H1 (cell line): ENCODE measurements around the gene STAM2. TPM values are rescaled to one million over a fixed set of nuclear protein-coding genes. Genes with fewer than 3 reads are reported as not detected.

Experiments used
- CTCF ChIA-PET: fragments of 300-600 bp; sonication (Branson Sonifier 250); formaldehyde crosslinking; loops from one replicate; lab custom pipeline; 2021; ENCODE audit not compliant: partially characterized antibody; lab: Charles Lee
- POLR2A ChIA-PET: fragments of 300-600 bp; sonication (Branson Sonifier 250); formaldehyde crosslinking; loops from one replicate; lab custom pipeline; 2021; ENCODE audit warnings: inconsistent platforms; ENCODE audit not compliant: partially characterized antibody; lab: Charles Lee
- DNase-seq, 2 experiments: peaks; one replicate each; pipeline versions ENCODE4 v3.0.0 to v3.0.0-alpha.2; 2010 to 2022; ENCODE audit warnings: low spot score in 2 of 2, low read depth in 1 of 2, mixed read lengths in 1 of 2
- FAIRE-seq: peaks from 2 replicates; lab custom pipeline; 2011; peaks lifted over from hg19 to GRCh38; lab: Jason Lieb, UNC
- H2AFZ ChIP-seq: 2 replicates; pipeline ENCODE4 v1.8.1; 2012; ENCODE audit warnings: low read length, inconsistent platforms
- H2AK5ac ChIP-seq: 2 replicates; pipeline ENCODE4 v1.6.1; 2013; ENCODE audit warnings: low read depth, low read length
- H2BK120ac ChIP-seq: replicated peaks from 2 replicates; pipeline ENCODE3; 2013; ENCODE audit warnings: low read depth, low read length, inconsistent platforms
- H2BK12ac ChIP-seq: 2 replicates; pipeline ENCODE4 v1.6.1; 2013; ENCODE audit warnings: low read depth, low read length
- H2BK15ac ChIP-seq: 2 replicates; pipeline ENCODE4 v1.6.1; 2013; ENCODE audit warnings: low read length
- H2BK20ac ChIP-seq: 2 replicates; pipeline ENCODE4 v1.6.1; 2013; ENCODE audit warnings: low read length
- H2BK5ac ChIP-seq: 2 replicates; pipeline ENCODE4 v1.6.1; 2013; ENCODE audit warnings: low read depth, low read length
- H3K14ac ChIP-seq: 2 replicates; pipeline ENCODE4 v1.6.1; 2013; ENCODE audit warnings: inconsistent platforms; ENCODE audit not compliant: insufficient read length
- H3K18ac ChIP-seq: 2 replicates; pipeline ENCODE4 v1.6.1; 2013; ENCODE audit warnings: low read length; ENCODE audit errors: extremely low read depth
- H3K23ac ChIP-seq: 2 replicates; pipeline ENCODE4 v1.6.1; 2013; ENCODE audit warnings: inconsistent platforms; ENCODE audit not compliant: insufficient read length
- H3K23me2 ChIP-seq: 2 replicates; pipeline ENCODE4 v1.6.1; 2013; ENCODE audit warnings: low read depth, low read length
- H3K27ac ChIP-seq: 2 replicates; pipeline ENCODE4 v1.6.1; 2011; ENCODE audit warnings: low read depth, low read length, inconsistent platforms
- H3K27me3 ChIP-seq, 4 experiments: replicated peaks in 1 of 4; 1 replicate in 1 of 4; 2 replicates in 3 of 4; pipeline versions ENCODE4 v1.6.1 to v1.8.1; 2011 to 2013; ENCODE audit warnings: low read length in 3 of 4, mild to moderate bottlenecking in 3 of 4, inconsistent platforms in 2 of 4, mixed read lengths in 2 of 4, moderate library complexity in 1 of 4; ENCODE audit not compliant: control insufficient read depth in 3 of 4, insufficient read depth in 3 of 4; ENCODE audit errors: extremely low read depth in 1 of 4
- H3K36me3 ChIP-seq, 4 experiments: 2 replicates each; pipeline versions ENCODE4 v1.6.1 to v1.8.1; 2011 to 2013; ENCODE audit warnings: mild to moderate bottlenecking in 4 of 4, low read length in 3 of 4, moderate library complexity in 2 of 4, control low read depth in 1 of 4, inconsistent platforms in 1 of 4; ENCODE audit not compliant: insufficient read depth in 4 of 4, control insufficient read depth in 2 of 4
- H3K4ac ChIP-seq: replicated peaks from 2 replicates; pipeline ENCODE3; 2013; ENCODE audit warnings: low read length, low read depth, mixed read lengths, inconsistent platforms; ENCODE audit not compliant: insufficient read length
- H3K4me1 ChIP-seq, 4 experiments: replicated peaks in 1 of 4; 1 replicate in 1 of 4; 2 replicates in 3 of 4; pipeline versions ENCODE4 v1.6.1 to v1.8.1; 2011 to 2013; ENCODE audit warnings: low read length in 3 of 4, inconsistent platforms in 2 of 4, mixed read lengths in 1 of 4; ENCODE audit not compliant: insufficient read depth in 4 of 4, control insufficient read depth in 3 of 4
- H3K4me2 ChIP-seq, 2 experiments: 2 replicates each; pipeline versions ENCODE4 v1.6.1 to v1.8.1; 2011 to 2013; ENCODE audit warnings: low read depth in 2 of 2, low read length in 2 of 2, control low read depth in 1 of 2, inconsistent platforms in 1 of 2, mild to moderate bottlenecking in 1 of 2; ENCODE audit not compliant: insufficient read depth in 1 of 2
- H3K4me3 ChIP-seq, 4 experiments: fragments of 200-600, 300-600 bp in 1 of 4; sonication (generic), shearing (Covaris generic), sonication (Bioruptor Twin) in 1 of 4; 2 replicates each; pipeline versions ENCODE4 v1.5.1 to v1.8.1; 2011 to 2016; ENCODE audit warnings: low read length in 4 of 4, low read depth in 3 of 4, control low read depth in 2 of 4, inconsistent platforms in 2 of 4, mild to moderate bottlenecking in 2 of 4, mixed read lengths in 1 of 4, moderate library complexity in 1 of 4; ENCODE audit not compliant: insufficient read depth in 2 of 4; ENCODE audit errors: extremely low read depth in 1 of 4
- H3K56ac ChIP-seq: replicated peaks from 2 replicates; pipeline ENCODE3; 2013; ENCODE audit warnings: low read depth, mild to moderate bottlenecking, mixed read lengths, low read length, inconsistent platforms; ENCODE audit not compliant: insufficient read length
- H3K79me1 ChIP-seq: 2 replicates; pipeline ENCODE4 v1.6.1; 2013; ENCODE audit warnings: low read depth, low read length, control low read depth
- H3K79me2 ChIP-seq, 2 experiments: 2 replicates each; pipeline versions ENCODE4 v1.6.1 to v1.8.1; 2012 to 2013; ENCODE audit warnings: low read length in 2 of 2, mild to moderate bottlenecking in 2 of 2, inconsistent platforms in 1 of 2; ENCODE audit not compliant: insufficient read depth in 2 of 2, control insufficient read depth in 1 of 2
- H3K9ac ChIP-seq, 4 experiments: replicated peaks in 1 of 4; 1 replicate in 1 of 4; 2 replicates in 3 of 4; pipeline versions ENCODE4 v1.6.1 to v1.8.1; 2011 to 2013; ENCODE audit warnings: low read depth in 3 of 4, low read length in 3 of 4, control low read depth in 2 of 4, mild to moderate bottlenecking in 2 of 4, moderate library complexity in 2 of 4, inconsistent platforms in 1 of 4; ENCODE audit errors: extremely low read depth in 1 of 4
- H3K9me3 ChIP-seq, 2 experiments: 2 replicates each; pipeline versions ENCODE4 v1.6.1 to v1.8.1; 2012 to 2013; ENCODE audit warnings: mild to moderate bottlenecking in 2 of 2, moderate library complexity in 2 of 2, control low read depth in 1 of 2, inconsistent platforms in 1 of 2, low read depth in 1 of 2, low read length in 1 of 2, mixed read lengths in 1 of 2; ENCODE audit not compliant: insufficient read depth in 2 of 2
- H4K20me1 ChIP-seq, 2 experiments: replicated peaks in 1 of 2; 2 replicates each; pipeline versions ENCODE3 to v1.8.1; 2011 to 2013; ENCODE audit warnings: inconsistent platforms in 2 of 2, low read length in 2 of 2, mild to moderate bottlenecking in 1 of 2; ENCODE audit not compliant: insufficient read depth in 2 of 2, control insufficient read depth in 1 of 2
- H4K5ac ChIP-seq: 2 replicates; pipeline ENCODE4 v1.6.1; 2013; ENCODE audit warnings: low read length, low read depth, mixed read lengths, inconsistent platforms; ENCODE audit not compliant: insufficient read length
- H4K8ac ChIP-seq: 2 replicates; pipeline ENCODE4 v1.8.0; 2013; ENCODE audit warnings: mild to moderate bottlenecking, moderate library complexity, low read length, inconsistent platforms; ENCODE audit not compliant: insufficient read depth; ENCODE audit errors: extremely low read depth
- H4K91ac ChIP-seq: replicated peaks from 2 replicates; pipeline ENCODE3; 2013; ENCODE audit warnings: low read length, mixed read lengths, inconsistent platforms; ENCODE audit not compliant: insufficient read length
- BACH1 ChIP-seq: IDR thresholded peaks from 2 replicates; pipeline ENCODE4 v1.6.1; 2012; ENCODE audit warnings: low read length, improper control_type of control experiment
- BCL11A ChIP-seq, 2 experiments: IDR thresholded peaks; one replicate each; pipeline ENCODE4 v1.6.1; 2011; ENCODE audit warnings: low read depth in 2 of 2, low read length in 2 of 2, mild to moderate bottlenecking in 2 of 2
- BRCA1 ChIP-seq: IDR thresholded peaks from 2 replicates; pipeline ENCODE4 v1.6.1; 2012; ENCODE audit warnings: low read depth, low read length, improper control_type of control experiment
- CHD1 ChIP-seq: IDR thresholded peaks from 2 replicates; pipeline ENCODE4 v1.6.1; 2012; ENCODE audit warnings: low read depth, low read length, improper control_type of control experiment
- CTBP2 ChIP-seq: IDR thresholded peaks from 2 replicates; pipeline ENCODE4 v1.7.0; 2011; ENCODE audit warnings: borderline replicate concordance, mild to moderate bottlenecking, moderate library complexity, mixed read lengths, low read length; ENCODE audit not compliant: insufficient read depth, insufficient read length
- EZH2 ChIP-seq: fragments of 200-600 bp; sonication (generic); IDR thresholded peaks from 2 replicates; pipeline ENCODE4 v1.7.1; 2012; ENCODE audit warnings: low read depth, mild to moderate bottlenecking, moderate library complexity, low read length, inconsistent platforms; ENCODE audit not compliant: severe bottlenecking
- GTF2F1 ChIP-seq: IDR thresholded peaks from 2 replicates; pipeline ENCODE4 v1.6.1; 2012; ENCODE audit warnings: low read depth, low read length, improper control_type of control experiment, borderline replicate concordance
- PHF8 ChIP-seq: fragments of 200-600 bp; sonication (generic); conservative IDR thresholded peaks from 2 replicates; pipeline ENCODE4 v1.7.1; 2012; ENCODE audit warnings: low read depth, mild to moderate bottlenecking, inconsistent platforms, low read length, moderate library complexity
- POLR2AphosphoS5 ChIP-seq: IDR thresholded peaks from 2 replicates; pipeline ENCODE4 v1.6.1; 2011; ENCODE audit warnings: low read depth, low read length
- RXRA ChIP-seq: IDR thresholded peaks from 2 replicates; pipeline ENCODE4 v1.6.1; 2011; ENCODE audit warnings: low read depth, mild to moderate bottlenecking, low read length, moderate library complexity; ENCODE audit not compliant: insufficient read depth
- SIX5 ChIP-seq: IDR thresholded peaks from 2 replicates; pipeline ENCODE4 v1.6.1; 2011; ENCODE audit warnings: mild to moderate bottlenecking, low read depth, low read length
- TCF12 ChIP-seq: IDR thresholded peaks from 2 replicates; pipeline ENCODE4 v1.6.1; 2011; ENCODE audit warnings: low read depth, mild to moderate bottlenecking, low read length
- TEAD4 ChIP-seq: IDR thresholded peaks from 2 replicates; pipeline ENCODE4 v1.6.1; 2012; ENCODE audit warnings: low read depth, low read length, inconsistent platforms, mixed read lengths
- WGBS, 2 experiments: shearing (Covaris generic) in 1 of 2; methylation state at CpG; one replicate each; pipeline versions ENCODE4 v1.1.6 to v1.1.7; 2013 to 2015; ENCODE audit warnings: low lambda C conversion rate in 2 of 2, mixed read lengths in 2 of 2, inconsistent platforms in 1 of 2, low coverage in 1 of 2, missing lambda C conversion rate in 1 of 2; ENCODE audit not compliant: insufficient replicate concordance in 2 of 2, insufficient coverage in 1 of 2, insufficient read length in 1 of 2; ENCODE audit errors: extremely low coverage in 1 of 2, missing lambda C conversion rate in 1 of 2; 5-methylcytosine and 5-hydroxymethylcytosine counted together
- polyA plus RNA-seq, 7 experiments: library from polyadenylated mRNA; depleted of rRNA in 3 of 7; stranded (reverse) in 5 of 7; unstranded in 2 of 7; fragments of >200 nt in 5 of 7; fragments of 200-250 nt in 2 of 7; gene quantifications; 1 replicate in 5 of 7; 2 replicates in 1 of 7; 4 replicates in 1 of 7; pipeline versions ENCODE4 v1.2.1 to v1.2.3, GENCODE V29; 2011 to 2013; ENCODE audit warnings: missing spikeins in 2 of 7, mixed read lengths in 2 of 7
- total RNA-seq: library from RNA; stranded (reverse); fragmentation: NEBNext Ultra II Directional; extraction: Animal tissue kit (Norgen Biotek cat#: 25700); gene quantifications from 2 replicates; pipeline ENCODE4 v1.2.1, GENCODE V29; 2021
- TF ChIP-seq, protein P1 (sequence below): IDR thresholded peaks from 2 replicates; pipeline ENCODE4 v1.6.1; 2011; ENCODE audit warnings: low read length, improper control_type of control experiment

Gene STAM2
- total and polyA plus RNA-seq, 2 of the 8 experiments (the other 6 are each of a cell fraction or from before 2014, with no cell fraction given), result 5.4 to 9.4 TPM

DNA sequence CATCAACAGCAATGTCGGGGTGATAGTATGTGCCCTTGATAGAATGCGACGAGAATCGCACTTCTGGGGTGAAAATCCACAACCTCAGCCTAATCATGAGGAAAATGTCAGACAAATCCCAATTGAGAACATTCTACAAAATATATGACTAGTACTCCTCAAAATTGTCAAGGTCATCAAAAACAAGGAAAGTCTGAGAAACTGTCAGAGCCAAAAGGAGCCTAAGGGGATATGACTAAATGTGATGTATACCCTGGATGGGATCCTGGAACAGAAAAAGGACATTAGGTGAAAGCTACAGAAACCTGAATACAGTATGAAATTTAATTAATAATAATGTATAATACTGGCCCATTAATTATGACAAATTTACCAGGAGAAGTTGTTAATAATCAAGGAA, 69.1 kb downstream of the STAM2 start:
- Histone ChIP-seq H2BK120ac (no peak overlapping the region), H3K79me1 (no peaks in the 10 kb centered on the region), H2AK5ac (no peak overlapping the region), H2BK5ac (no peak overlapping the region), H3K23ac (no peak overlapping the region), H3K23me2 (no peaks in the 10 kb centered on the region), H2BK12ac (no peak overlapping the region), H2BK20ac (no peak overlapping the region), H3K9ac (no peak overlapping the region), H3K56ac (no peak overlapping the region), H3K36me3 (no peaks in the 10 kb centered on the region), H3K4me3 (no peak overlapping the region), H3K27me3 (no peaks in the 10 kb centered on the region), H3K4ac (no peak overlapping the region), H4K20me1 (no peaks in the 10 kb centered on the region), H4K8ac (no peak overlapping the region), H4K91ac (no peak overlapping the region), H3K18ac (no peak overlapping the region), H3K14ac (no peak overlapping the region), H3K4me2 (no peak overlapping the region), H3K79me2 (no peaks in the 10 kb centered on the region), H3K9me3 (no peaks in the 10 kb centered on the region), H4K5ac (no peak overlapping the region), H3K4me1 (peaks cover 0 to 4% (median 0%) of the 10 kb centered on the region in 4 experiments; a peak in 1 of 7 replicates), H2BK15ac (no peak overlapping the region), H3K27ac (no peak overlapping the region), H2AFZ (no peak overlapping the region)
- POLR2A ChIA-PET, result no interaction called here
- 84% methylated on average over 4 of the region's 4 CpGs; no CpG with 5 or more reads in 1 of the 2 experiments for WGBS, 2 experiments
- no peak for DNase-seq
- no peak for FAIRE-seq
- CTCF ChIA-PET, result interaction anchor here (2.0 kb wide), 1 partner anchor 81 kb away, joined by 4 read pairs; no protein-coding TSS in a partner anchor
- TF ChIP-seq PHF8 (no peak), TEAD4 (no peak), SIX5 (no peak), CHD1 (no peak), TCF12 (no peak), CTBP2 (no peak), BACH1 (no peak), POLR2AphosphoS5 (no peak), GTF2F1 (no peak), EZH2 (no peak), RXRA (no peak), BCL11A (IDR thresholded peaks at IDR 0.05; ENCODE audit: low read depth in 2 of 2, low read length in 2 of 2) (no peak), BRCA1 (no peak)
- TF ChIP-seq, protein P1, sequence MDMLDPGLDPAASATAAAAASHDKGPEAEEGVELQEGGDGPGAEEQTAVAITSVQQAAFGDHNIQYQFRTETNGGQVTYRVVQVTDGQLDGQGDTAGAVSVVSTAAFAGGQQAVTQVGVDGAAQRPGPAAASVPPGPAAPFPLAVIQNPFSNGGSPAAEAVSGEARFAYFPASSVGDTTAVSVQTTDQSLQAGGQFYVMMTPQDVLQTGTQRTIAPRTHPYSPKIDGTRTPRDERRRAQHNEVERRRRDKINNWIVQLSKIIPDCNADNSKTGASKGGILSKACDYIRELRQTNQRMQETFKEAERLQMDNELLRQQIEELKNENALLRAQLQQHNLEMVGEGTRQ, result no peak
